ENCODE results near the gene HHAT. TPM values are rescaled to one million over a fixed set of nuclear protein-coding genes. Genes with fewer than 3 reads are reported as not detected.

Gene HHAT
- total and polyA plus RNA-seq, 2 donors (not counting 3 experiments of a cell fraction or from before 2014, with no cell fraction given): 2.4 to 4.3 TPM

DNA sequence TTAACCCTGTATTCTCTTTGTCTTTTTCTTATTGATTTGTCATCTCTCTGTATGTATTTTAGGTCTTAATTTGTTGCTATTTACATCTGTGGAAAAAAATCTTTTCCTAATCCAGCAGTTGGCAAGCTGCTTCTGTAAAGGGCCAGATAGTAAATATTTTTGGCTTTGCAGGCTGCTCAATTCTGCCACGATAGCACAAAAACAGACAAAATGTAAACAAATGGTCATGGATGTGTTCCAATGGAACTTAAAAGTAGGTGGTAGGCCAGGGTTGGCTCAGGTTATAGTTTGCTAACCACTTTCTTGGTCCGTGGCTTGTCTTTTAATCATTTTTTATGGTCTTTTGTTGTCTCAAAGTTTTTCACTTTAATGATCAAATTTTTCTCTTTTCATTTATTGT, 371.8 kb downstream of the HHAT start:
- no peak for FAIRE-seq
- H3K4me2 ChIP-seq (ENCODE audit: insufficient read depth, low read length): no peak overlapping the region
- CTCF ChIA-PET: no interaction called here
- intact Hi-C loops (cut with micrococcal nuclease) (no loop called here), dilution Hi-C loops (cut with MboI; ENCODE audit: extremely low pct_ligation_motif_present, low sequenced_read_pairs) (no loop called here)
- no peaks in the 10 kb centered on the region for H3K79me2 ChIP-seq (ENCODE audit: control insufficient read depth, insufficient read depth, low read length)
- POLR2A ChIA-PET: no interaction called here
- no peak for TF ChIP-seq POLR2A (IDR thresholded peaks at IDR 0.05; ENCODE audit: low read depth, low read length)
- no peak for TF ChIP-seq EZH2 (IDR thresholded peaks at IDR 0.05; ENCODE audit: borderline replicate concordance, low read depth, low read length, severe bottlenecking)
- TF ChIP-seq, protein P1, sequence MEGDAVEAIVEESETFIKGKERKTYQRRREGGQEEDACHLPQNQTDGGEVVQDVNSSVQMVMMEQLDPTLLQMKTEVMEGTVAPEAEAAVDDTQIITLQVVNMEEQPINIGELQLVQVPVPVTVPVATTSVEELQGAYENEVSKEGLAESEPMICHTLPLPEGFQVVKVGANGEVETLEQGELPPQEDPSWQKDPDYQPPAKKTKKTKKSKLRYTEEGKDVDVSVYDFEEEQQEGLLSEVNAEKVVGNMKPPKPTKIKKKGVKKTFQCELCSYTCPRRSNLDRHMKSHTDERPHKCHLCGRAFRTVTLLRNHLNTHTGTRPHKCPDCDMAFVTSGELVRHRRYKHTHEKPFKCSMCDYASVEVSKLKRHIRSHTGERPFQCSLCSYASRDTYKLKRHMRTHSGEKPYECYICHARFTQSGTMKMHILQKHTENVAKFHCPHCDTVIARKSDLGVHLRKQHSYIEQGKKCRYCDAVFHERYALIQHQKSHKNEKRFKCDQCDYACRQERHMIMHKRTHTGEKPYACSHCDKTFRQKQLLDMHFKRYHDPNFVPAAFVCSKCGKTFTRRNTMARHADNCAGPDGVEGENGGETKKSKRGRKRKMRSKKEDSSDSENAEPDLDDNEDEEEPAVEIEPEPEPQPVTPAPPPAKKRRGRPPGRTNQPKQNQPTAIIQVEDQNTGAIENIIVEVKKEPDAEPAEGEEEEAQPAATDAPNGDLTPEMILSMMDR (IDR thresholded peaks at IDR 0.05; ENCODE audit: extremely low read depth in 1 of 2, insufficient read depth in 1 of 2, low read depth in 1 of 2, low read length in 2 of 2): no peak
- TF ChIP-seq GATA2 (IDR thresholded peaks at IDR 0.05; ENCODE audit: insufficient read depth, insufficient read length, low read depth, low read length): no peak
- TF ChIP-seq JUN (IDR thresholded peaks at IDR 0.05; ENCODE audit: borderline replicate concordance, insufficient read depth, insufficient read length, low read depth): no peak
- TF ChIP-seq POLR2AphosphoS5 (IDR thresholded peaks at IDR 0.05; ENCODE audit: insufficient read depth, low read depth, low read length): no peak
- TF ChIP-seq, protein P2, sequence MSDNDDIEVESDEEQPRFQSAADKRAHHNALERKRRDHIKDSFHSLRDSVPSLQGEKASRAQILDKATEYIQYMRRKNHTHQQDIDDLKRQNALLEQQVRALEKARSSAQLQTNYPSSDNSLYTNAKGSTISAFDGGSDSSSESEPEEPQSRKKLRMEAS (IDR thresholded peaks at IDR 0.05; ENCODE audit: insufficient read depth, insufficient read length): no peak
- no peak for TF ChIP-seq MYC (IDR thresholded peaks at IDR 0.05; ENCODE audit: low read depth, low read length)
- no peak for TF ChIP-seq FOS (IDR thresholded peaks at IDR 0.05; ENCODE audit: borderline replicate concordance, insufficient read depth, low read length)
- H3K4me1 ChIP-seq (ENCODE audit: control insufficient read depth, extremely low read depth, insufficient read depth, low read length): no peaks in the 10 kb centered on the region
- H3K9me1 ChIP-seq (replicated peaks; ENCODE audit: control insufficient read depth, extremely low read depth, insufficient read depth, low read length): no peaks in the 10 kb centered on the region
- no peak overlapping the region for H3K9ac ChIP-seq (replicated peaks; ENCODE audit: extremely low read depth, insufficient read depth, low read length)
- H3K27me3 ChIP-seq (ENCODE audit: control insufficient read depth in 2 of 2, insufficient read depth in 2 of 2, low read length in 2 of 2): no peaks in the 10 kb centered on the region
- no peak for DNase-seq (ENCODE audit: low read depth, low spot score)
- BruUV-seq (replicated peaks): no TSS peak
- H3K27ac ChIP-seq (ENCODE audit: insufficient read depth, low read depth, low read length): no peak overlapping the region
- peaks cover 3% of the 10 kb centered on the region for H3K9me3 ChIP-seq (replicated peaks; ENCODE audit: control insufficient read depth, insufficient read depth, low read length)
- no peak overlapping the region for H2AFZ ChIP-seq (ENCODE audit: low read depth, low read length)
- no peaks in the 10 kb centered on the region for H4K20me1 ChIP-seq (replicated peaks; ENCODE audit: control insufficient read depth, extremely low read depth, insufficient read depth, low read length)
- H3K36me3 ChIP-seq (ENCODE audit: control insufficient read depth in 2 of 2, extremely low read depth in 1 of 2, insufficient read depth in 2 of 2, low read length in 2 of 2): no peaks in the 10 kb centered on the region
- H3K4me3 ChIP-seq (replicated peaks in 1 of 3; ENCODE audit: insufficient read depth in 1 of 3, low read depth in 1 of 3, low read length in 3 of 3): no peak overlapping the region
